Fibroblast of lung (primary cell): ENCODE results near the gene SLF2. TPM values are rescaled to one million over a fixed set of nuclear protein-coding genes. Genes with fewer than 3 reads are reported as not detected.

ENCODE experiments used
- DNase-seq, 2 donors: peaks; one replicate each; pipeline versions ENCODE4 v3.0.0 to v3.0.0-alpha.2; 2010; ENCODE audit warnings: low read depth in 2 of 2
- H2AFZ ChIP-seq: 2 replicates; pipeline ENCODE4 v1.5.1; 2012; ENCODE audit warnings: low read length, control low read depth, inconsistent platforms
- H3K27ac ChIP-seq: 2 replicates; pipeline ENCODE4 v1.5.1; 2011; ENCODE audit warnings: low read length, control low read depth; ENCODE audit not compliant: insufficient read depth
- H3K27me3 ChIP-seq: 2 replicates; pipeline ENCODE4 v1.5.1; 2011; ENCODE audit warnings: mild to moderate bottlenecking, low read length; ENCODE audit not compliant: control insufficient read depth, insufficient read depth
- H3K36me3 ChIP-seq: 2 replicates; pipeline ENCODE4 v1.5.1; 2011; ENCODE audit warnings: low read length; ENCODE audit not compliant: control insufficient read depth, insufficient read depth
- H3K4me1 ChIP-seq: 2 replicates; pipeline ENCODE4 v1.5.1; 2011; ENCODE audit warnings: low read length; ENCODE audit not compliant: control insufficient read depth, insufficient read depth; ENCODE audit errors: extremely low read depth
- H3K4me2 ChIP-seq: 2 replicates; pipeline ENCODE4 v1.5.1; 2011; ENCODE audit warnings: low read length, control low read depth; ENCODE audit not compliant: insufficient read depth; ENCODE audit errors: extremely low read depth
- H3K4me3 ChIP-seq, 4 experiments: fragments of 200-600 bp in 1 of 4; sonication (generic) in 1 of 4; replicated peaks in 1 of 4; 2 replicates each; pipeline ENCODE4 v1.5.1; 2011 to 2016; ENCODE audit warnings: low read length in 4 of 4, low read depth in 3 of 4, mild to moderate bottlenecking in 3 of 4, control low read depth in 2 of 4, inconsistent platforms in 1 of 4, mixed read lengths in 1 of 4; ENCODE audit not compliant: insufficient read depth in 1 of 4; ENCODE audit errors: control extremely low read depth in 1 of 4
- H3K79me2 ChIP-seq: 2 replicates; pipeline ENCODE4 v1.5.1; 2012; ENCODE audit warnings: mild to moderate bottlenecking, low read length, inconsistent platforms; ENCODE audit not compliant: control insufficient read depth, insufficient read depth
- H3K9ac ChIP-seq: 2 replicates; pipeline ENCODE4 v1.5.1; 2011; ENCODE audit warnings: mild to moderate bottlenecking, low read length, control low read depth; ENCODE audit not compliant: insufficient read depth
- H3K9me3 ChIP-seq: 2 replicates; pipeline ENCODE4 v1.5.1; 2012; ENCODE audit warnings: low read depth, low read length; ENCODE audit not compliant: control insufficient read depth, insufficient read depth
- H4K20me1 ChIP-seq: 2 replicates; pipeline ENCODE4 v1.5.1; 2011; ENCODE audit warnings: low read length; ENCODE audit not compliant: control insufficient read depth, insufficient read depth; ENCODE audit errors: extremely low read depth
- CTCF ChIP-seq, 2 donors: IDR thresholded peaks in 1 of 2; conservative IDR thresholded peaks in 1 of 2; 1 replicate in 1 of 2; 2 replicates in 1 of 2; pipeline ENCODE4 v1.5.1; 2011 to 2012; ENCODE audit warnings: low read length in 2 of 2, control low read depth in 1 of 2, inconsistent platforms in 1 of 2, low read depth in 1 of 2, mild to moderate bottlenecking in 1 of 2
- EZH2 ChIP-seq: IDR thresholded peaks from 2 replicates; pipeline ENCODE4 v1.5.1; 2012; ENCODE audit warnings: low read length, control low read depth, mild to moderate bottlenecking; ENCODE audit errors: missing control alignments
- polyA plus RNA-seq, 2 donors: library from polyadenylated mRNA; depleted of rRNA in 1 of 2; stranded (reverse) in 1 of 2; unstranded in 1 of 2; fragments of >200 nt; gene quantifications; 2 replicates each; pipeline ENCODE4 v1.2.1, GENCODE V29; 2011 to 2012; ENCODE audit warnings: missing spikeins in 1 of 2
- total RNA-seq: library from RNA; depleted of rRNA; stranded (reverse); fragments of >200 nt; gene quantifications from 2 replicates; pipeline ENCODE4 v1.2.1, GENCODE V29; 2014

The SLF2 gene
- total and polyA plus RNA-seq, 2 donors (not counting 1 experiment from before 2014, with no cell fraction given): 16.6 to 32.5 TPM

DNA sequence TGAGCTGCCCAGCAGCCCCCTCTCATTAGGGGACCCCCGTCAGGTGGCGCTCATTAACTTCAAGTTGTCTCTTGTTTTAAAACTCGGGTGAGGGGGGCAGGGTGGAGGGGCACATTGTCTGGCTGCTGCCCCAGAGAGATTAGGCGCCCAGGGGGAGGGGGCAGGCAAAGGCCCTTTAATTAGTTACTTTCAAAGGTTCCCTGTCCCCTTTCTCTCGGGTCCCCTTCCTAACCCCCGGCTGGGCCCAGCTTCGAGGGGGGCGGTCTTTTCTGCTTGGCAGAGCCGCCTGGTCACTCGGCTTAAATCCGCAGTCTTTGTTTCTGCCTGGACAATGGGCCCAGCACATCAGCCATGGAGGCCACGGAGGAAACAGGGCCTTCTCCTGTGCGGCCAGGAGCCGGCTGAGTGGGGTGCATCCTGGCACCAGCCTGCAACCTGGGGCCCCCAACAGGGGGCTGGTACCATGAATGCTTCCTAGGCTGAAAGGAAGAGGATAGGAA lies 38.9 kb upstream of the SLF2 start:
- H3K9ac ChIP-seq: no peak overlapping the region
- no peaks in the 10 kb centered on the region for H3K79me2 ChIP-seq
- no peak overlapping the region for H3K4me3 ChIP-seq
- no peaks in the 10 kb centered on the region for H3K4me1 ChIP-seq
- H3K27me3 ChIP-seq: peaks cover under 1% of the 10 kb centered on the region
- no peak overlapping the region for H3K27ac ChIP-seq
- TF ChIP-seq CTCF (conservative IDR thresholded peaks at IDR 0.05 in 1 of 2, IDR thresholded peaks at IDR 0.05 in 1 of 2; ENCODE audit: low read depth in 1 of 2, low read length in 2 of 2): no peak
- TF ChIP-seq EZH2: no peak
- DNase-seq: no peak
- H3K36me3 ChIP-seq: no peaks in the 10 kb centered on the region
- no peaks in the 10 kb centered on the region for H4K20me1 ChIP-seq
- no peak overlapping the region for H2AFZ ChIP-seq
- no peak overlapping the region for H3K4me2 ChIP-seq
- H3K9me3 ChIP-seq: no peaks in the 10 kb centered on the region

DNA sequence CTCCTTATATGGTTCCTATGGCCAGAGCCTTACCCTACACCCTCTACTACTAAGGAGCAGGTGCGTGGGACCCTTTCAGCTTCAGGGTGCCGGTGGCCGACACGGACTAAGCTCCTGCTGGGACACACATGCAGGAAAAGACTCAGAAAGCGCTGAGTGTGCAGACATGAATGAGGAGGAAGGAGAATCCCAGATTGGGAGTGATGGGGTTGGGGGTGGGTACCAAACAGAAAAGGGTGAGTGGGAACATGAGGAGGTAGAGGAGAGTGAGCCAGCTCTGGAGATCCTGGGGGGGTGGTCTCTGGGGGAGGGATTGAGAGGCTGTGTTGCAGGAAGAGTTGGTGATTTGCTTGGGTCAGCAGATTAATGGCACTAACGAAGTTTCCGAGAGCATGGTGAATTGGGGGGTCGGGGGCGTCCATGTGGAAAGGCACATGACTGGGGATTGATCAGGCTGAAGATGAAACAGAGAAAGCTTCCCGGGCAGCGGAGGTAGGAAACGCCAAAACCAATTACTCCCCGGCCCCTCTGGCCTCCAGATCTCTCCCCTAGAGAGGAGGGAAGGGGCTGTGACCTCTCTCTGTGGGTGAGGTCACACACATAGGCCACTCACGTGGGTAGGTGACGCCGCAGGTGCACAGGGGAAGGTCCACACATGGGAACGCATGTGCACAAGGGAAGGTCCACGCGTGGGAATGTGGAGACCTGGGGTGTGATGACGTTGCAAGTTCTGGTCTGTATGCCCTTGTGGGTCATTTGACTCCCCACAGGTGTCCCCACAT lies 37.9 kb upstream of the SLF2 start:
- peaks cover 3% of the 10 kb centered on the region for H3K27me3 ChIP-seq
- no peaks in the 10 kb centered on the region for H4K20me1 ChIP-seq
- no peaks in the 10 kb centered on the region for H3K9me3 ChIP-seq
- TF ChIP-seq EZH2 (no peak), CTCF (conservative IDR thresholded peaks at IDR 0.05 in 1 of 2, IDR thresholded peaks at IDR 0.05 in 1 of 2; ENCODE audit: low read depth in 1 of 2, low read length in 2 of 2) (no peak)
- no peak overlapping the region for H3K27ac ChIP-seq
- no peak for DNase-seq
- no peak overlapping the region for H3K4me2 ChIP-seq
- H3K9ac ChIP-seq: no peak overlapping the region
- no peak overlapping the region for H3K4me3 ChIP-seq
- no peaks in the 10 kb centered on the region for H3K79me2 ChIP-seq
- no peak overlapping the region for H2AFZ ChIP-seq
- H3K36me3 ChIP-seq: no peaks in the 10 kb centered on the region
- no peaks in the 10 kb centered on the region for H3K4me1 ChIP-seq

DNA sequence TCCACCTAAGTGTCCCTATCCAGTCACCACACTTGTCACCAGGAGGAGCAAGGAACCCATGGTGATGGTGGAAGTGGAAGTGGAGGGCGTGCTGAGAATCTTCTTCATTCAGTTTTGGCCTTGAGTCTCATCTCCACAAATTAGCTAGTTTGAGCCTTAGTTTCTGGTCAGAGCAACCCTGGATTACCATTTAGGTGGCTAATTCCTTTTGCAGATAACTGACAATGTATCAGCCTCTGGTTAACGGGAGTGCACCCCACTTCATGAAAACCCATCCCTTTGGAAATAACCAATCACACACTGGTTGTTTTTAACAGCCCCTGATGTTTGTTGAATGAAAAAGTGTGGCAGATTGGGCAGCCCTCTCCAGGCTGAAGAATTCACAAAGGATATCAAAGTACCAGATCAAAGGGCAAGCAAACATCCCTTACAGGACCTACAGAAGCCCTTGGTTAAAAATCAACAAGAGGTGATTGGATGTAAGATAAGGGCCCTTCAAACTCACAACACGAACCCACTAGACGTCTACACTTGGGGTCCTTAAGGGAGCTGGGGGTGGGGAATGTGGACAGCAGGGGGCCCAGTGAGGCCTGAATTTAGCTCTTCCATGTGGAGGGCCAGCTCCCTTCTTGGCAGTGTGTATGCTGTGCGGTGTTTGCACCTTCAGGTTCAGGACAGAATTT lies 37.1 kb upstream of the SLF2 start:
- DNase-seq: no peak
- H3K4me1 ChIP-seq: no peaks in the 10 kb centered on the region
- TF ChIP-seq CTCF (conservative IDR thresholded peaks at IDR 0.05 in 1 of 2, IDR thresholded peaks at IDR 0.05 in 1 of 2; ENCODE audit: low read depth in 1 of 2, low read length in 2 of 2) (no peak), EZH2 (no peak)
- H3K4me2 ChIP-seq: no peak overlapping the region
- H3K36me3 ChIP-seq: no peaks in the 10 kb centered on the region
- H3K27ac ChIP-seq: no peak overlapping the region
- H3K9ac ChIP-seq: no peak overlapping the region
- H3K4me3 ChIP-seq: no peak overlapping the region
- H4K20me1 ChIP-seq: no peaks in the 10 kb centered on the region
- H3K27me3 ChIP-seq: peaks cover 3% of the 10 kb centered on the region
- no peak overlapping the region for H2AFZ ChIP-seq
- H3K79me2 ChIP-seq: no peaks in the 10 kb centered on the region
- no peaks in the 10 kb centered on the region for H3K9me3 ChIP-seq
